K562 treated with DMSO at 1 percent for 12 hours (cell line): Measurements from ENCODE around the gene PTAR1. TPM values are rescaled to one million over a fixed set of nuclear protein-coding genes. Genes with fewer than 3 reads are reported as not detected.

Experiments used
- total RNA-seq: library from RNA; unstranded; fragments of 300-600 nt; gene quantifications from 2 replicates; pipeline ENCODE4 v1.2.3, GENCODE V29; 2022; ENCODE audit not compliant: insufficient read depth

PTAR1 gene
- 4.8 and 20.9 TPM in 2 replicates for total RNA-seq

GRCh38 chr9:69759421-69760277 lies at the start of gene PTAR1:
Gene PTAR1 (minus strand): TSS chr9:69760011. CDS start chr9:69759938, 73 bp downstream.

GRCh38 chr9:69671879-69672595 lies 87.8 kb downstream of the PTAR1 start, which contains the start of gene APBA1:
Gene APBA1 (minus strand): TSS chr9:69672371.

Other genes with a start within 250 kb of the PTAR1 start
- gene APBA1, start 87.6 kb downstream of the PTAR1 start, total RNA-seq = not detected in 2 replicates
- gene CFAP95, start 60.8 kb upstream of the PTAR1 start, total RNA-seq = not detected in 2 replicates